Measurements from ENCODE around the gene CCDC93. TPM values are rescaled to one million over a fixed set of nuclear protein-coding genes. Genes with fewer than 3 reads are reported as not detected.

Gene CCDC93
- total RNA-seq, 2 donors from 2014 or later: 33.5 to 37.8 TPM

DNA sequence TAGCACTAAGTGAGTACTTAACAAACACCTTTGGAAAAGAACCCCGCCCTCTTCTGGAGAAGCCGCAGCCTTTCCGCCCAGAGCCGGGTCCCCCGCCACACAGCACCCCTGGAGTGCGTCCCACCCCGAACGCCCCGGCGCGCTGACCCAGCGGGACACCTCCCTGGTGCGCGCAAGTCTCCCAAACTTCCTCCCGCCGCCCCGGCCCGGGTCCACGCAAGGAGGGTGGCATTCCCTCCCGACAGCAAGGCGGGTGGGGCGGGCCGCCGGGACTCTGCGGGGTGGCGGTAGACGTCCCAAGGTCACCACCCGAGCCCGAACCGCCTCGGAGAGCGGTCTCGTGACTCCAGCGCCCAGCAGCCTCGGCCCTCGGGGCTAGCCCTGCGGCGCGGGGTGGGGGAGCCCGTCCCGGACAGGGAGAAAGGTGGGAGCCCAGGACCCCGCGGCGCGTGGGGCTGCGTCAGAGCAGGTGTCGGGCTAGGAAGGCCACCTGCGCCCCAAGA lies 598 bp downstream of the CCDC93 start:
- Histone ChIP-seq H3K27me3 (no peaks in the 10 kb centered on the region), H3K27ac (peak overlapping the region; percentile 88), H3K4me3 (peak overlapping the region; percentile 90), H3K9ac (ENCODE audit: low read depth in 2 of 2, low read length in 2 of 2) (peak overlapping the region; percentile 93 to 95), H3K9me3 (no peaks in the 10 kb centered on the region), H3K36me3 (no peaks in the 10 kb centered on the region), H3K4me1 (peaks cover 7% of the 10 kb centered on the region)
- intact Hi-C loops (cut with DNase I): no loop called here
- DNase-seq: peak; percentile 72
- TF ChIP-seq, protein P1, sequence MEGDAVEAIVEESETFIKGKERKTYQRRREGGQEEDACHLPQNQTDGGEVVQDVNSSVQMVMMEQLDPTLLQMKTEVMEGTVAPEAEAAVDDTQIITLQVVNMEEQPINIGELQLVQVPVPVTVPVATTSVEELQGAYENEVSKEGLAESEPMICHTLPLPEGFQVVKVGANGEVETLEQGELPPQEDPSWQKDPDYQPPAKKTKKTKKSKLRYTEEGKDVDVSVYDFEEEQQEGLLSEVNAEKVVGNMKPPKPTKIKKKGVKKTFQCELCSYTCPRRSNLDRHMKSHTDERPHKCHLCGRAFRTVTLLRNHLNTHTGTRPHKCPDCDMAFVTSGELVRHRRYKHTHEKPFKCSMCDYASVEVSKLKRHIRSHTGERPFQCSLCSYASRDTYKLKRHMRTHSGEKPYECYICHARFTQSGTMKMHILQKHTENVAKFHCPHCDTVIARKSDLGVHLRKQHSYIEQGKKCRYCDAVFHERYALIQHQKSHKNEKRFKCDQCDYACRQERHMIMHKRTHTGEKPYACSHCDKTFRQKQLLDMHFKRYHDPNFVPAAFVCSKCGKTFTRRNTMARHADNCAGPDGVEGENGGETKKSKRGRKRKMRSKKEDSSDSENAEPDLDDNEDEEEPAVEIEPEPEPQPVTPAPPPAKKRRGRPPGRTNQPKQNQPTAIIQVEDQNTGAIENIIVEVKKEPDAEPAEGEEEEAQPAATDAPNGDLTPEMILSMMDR (IDR thresholded peaks at IDR 0.05): no peak

DNA sequence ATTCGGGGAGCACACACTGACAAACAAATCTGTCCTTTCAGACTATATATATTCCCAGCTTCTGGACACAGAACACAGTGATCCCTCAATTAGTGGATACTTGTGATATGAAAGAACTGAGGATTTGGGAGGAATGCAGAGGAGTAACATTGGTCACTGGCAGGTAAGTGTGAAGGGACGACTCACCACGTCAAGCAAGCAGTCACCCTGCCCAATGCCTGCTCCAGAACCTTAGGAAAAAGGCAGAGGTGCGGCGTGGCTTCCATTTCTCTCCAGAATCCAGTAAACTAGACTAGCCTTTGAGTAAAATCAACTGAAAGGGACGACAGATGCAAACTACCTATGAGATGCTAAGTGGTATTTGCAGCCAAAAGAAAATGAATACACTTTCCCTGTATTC lies 1.1 kb downstream of the CCDC93 start:
- no peaks in the 10 kb centered on the region for H3K36me3 ChIP-seq
- H3K4me3 ChIP-seq: peak overlapping the region; percentile 90
- intact Hi-C loops (cut with DNase I): no loop called here
- TF ChIP-seq, protein P1 (IDR thresholded peaks at IDR 0.05): no peak
- H3K9ac ChIP-seq (ENCODE audit: low read depth in 2 of 2, low read length in 2 of 2): peak overlapping the region; percentile 93 to 95
- no peaks in the 10 kb centered on the region for H3K9me3 ChIP-seq
- peaks cover 7% of the 10 kb centered on the region for H3K4me1 ChIP-seq
- no peak overlapping the region for H3K27ac ChIP-seq
- H3K27me3 ChIP-seq: no peaks in the 10 kb centered on the region
- no peak for DNase-seq

DNA sequence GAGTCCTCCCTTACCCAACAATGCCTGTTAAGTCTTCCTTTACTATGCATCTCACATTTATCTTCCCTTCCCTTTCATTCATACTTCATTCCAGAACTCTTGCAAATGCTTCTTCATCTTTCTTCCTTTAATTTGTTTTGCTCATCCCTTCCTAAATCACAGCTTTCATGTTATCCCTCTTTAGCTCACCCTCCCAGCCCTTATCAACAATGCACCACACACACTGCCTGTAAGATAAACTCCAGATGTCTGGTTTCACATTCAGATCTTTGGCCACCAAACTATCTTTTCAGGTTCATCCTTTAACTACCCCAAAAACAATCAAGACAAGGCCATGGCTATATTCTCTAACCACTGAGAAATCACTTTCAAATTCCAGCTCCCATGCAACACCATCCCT lies 3.4 kb downstream of the CCDC93 start:
- Histone ChIP-seq H3K36me3 (peaks cover 8% of the 10 kb centered on the region), H3K9ac (ENCODE audit: low read depth in 2 of 2, low read length in 2 of 2) (no peak overlapping the region), H3K27ac (no peak overlapping the region), H3K9me3 (no peaks in the 10 kb centered on the region), H3K27me3 (no peaks in the 10 kb centered on the region), H3K4me1 (peaks cover 7% of the 10 kb centered on the region), H3K4me3 (no peak overlapping the region)
- TF ChIP-seq, protein P1 (IDR thresholded peaks at IDR 0.05): no peak
- DNase-seq: no peak
- intact Hi-C loops (cut with DNase I): no loop called here

DNA sequence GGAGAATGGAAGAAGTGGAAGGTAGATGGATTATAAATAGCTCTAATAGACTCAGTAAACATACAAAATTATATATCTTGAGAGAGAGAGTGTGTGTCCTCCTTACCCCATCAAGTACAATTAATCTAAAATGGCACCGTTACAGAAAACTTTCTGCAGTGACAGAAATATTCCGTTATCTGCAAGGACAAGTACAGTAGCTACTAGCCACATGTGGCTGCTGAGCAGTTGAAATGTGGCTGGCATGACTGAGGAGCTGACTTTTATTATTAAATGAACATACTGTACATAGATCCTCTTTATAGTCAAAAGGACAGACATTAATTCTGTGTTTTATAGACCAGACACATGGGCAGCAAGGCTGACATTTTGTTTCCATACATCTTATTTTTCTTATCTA lies 7.0 kb downstream of the CCDC93 start:
- H3K4me3 ChIP-seq: no peak overlapping the region
- intact Hi-C loops (cut with DNase I): no loop called here
- peaks cover 9% of the 10 kb centered on the region for H3K36me3 ChIP-seq
- no peak overlapping the region for H3K9ac ChIP-seq (ENCODE audit: low read depth in 2 of 2, low read length in 2 of 2)
- no peaks in the 10 kb centered on the region for H3K4me1 ChIP-seq
- no peak overlapping the region for H3K27ac ChIP-seq
- no peaks in the 10 kb centered on the region for H3K27me3 ChIP-seq
- no peak for DNase-seq
- H3K9me3 ChIP-seq: no peaks in the 10 kb centered on the region
- TF ChIP-seq, protein P1 (IDR thresholded peaks at IDR 0.05): no peak

DNA sequence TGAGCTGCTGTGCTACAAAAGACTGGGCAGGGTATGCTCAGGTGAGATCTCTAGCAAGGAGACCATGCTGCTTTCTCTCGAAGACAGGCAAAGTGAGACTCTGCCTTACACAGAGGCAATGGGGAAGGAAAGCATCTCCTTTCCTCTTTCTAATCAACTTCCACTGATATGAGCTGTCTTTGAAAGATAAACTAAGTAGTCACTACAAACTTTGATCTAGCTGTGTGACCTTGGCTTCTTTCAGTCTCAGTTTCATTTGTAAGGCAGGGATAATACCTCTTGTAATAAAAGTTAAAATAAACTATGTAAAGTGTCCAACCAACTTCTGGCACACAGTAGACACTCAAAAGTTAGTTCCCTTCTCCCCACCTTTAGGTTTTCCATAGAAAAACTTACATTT lies 7.5 kb downstream of the CCDC93 start:
- peaks cover 9% of the 10 kb centered on the region for H3K36me3 ChIP-seq
- TF ChIP-seq, protein P1 (IDR thresholded peaks at IDR 0.05): no peak
- no peak overlapping the region for H3K9ac ChIP-seq (ENCODE audit: low read depth in 2 of 2, low read length in 2 of 2)
- intact Hi-C loops (cut with DNase I): no loop called here
- H3K4me3 ChIP-seq: no peak overlapping the region
- no peaks in the 10 kb centered on the region for H3K9me3 ChIP-seq
- H3K27ac ChIP-seq: no peak overlapping the region
- no peaks in the 10 kb centered on the region for H3K4me1 ChIP-seq
- H3K27me3 ChIP-seq: no peaks in the 10 kb centered on the region
- DNase-seq: no peak

Measured in colonic mucosa (tissue), 4 donors.